WERI-Rb-1 (cell line): ENCODE measurements around the gene PDGFRB.

Experiments
- DNase-seq: peaks from one replicate; pipeline ENCODE4 v3.0.0-alpha.2; 2020
- H3K27ac ChIP-seq: fragments of 250-450 bp; sonication (Bioruptor Pico); 2 replicates; pipeline ENCODE4 v1.5.1; 2020; ENCODE audit warnings: mild to moderate bottlenecking, moderate library complexity
- H3K27me3 ChIP-seq: fragments of 250-450 bp; sonication (Bioruptor Pico); 2 replicates; pipeline ENCODE4 v1.5.1; 2021; ENCODE audit warnings: mild to moderate bottlenecking, low read depth, moderate library complexity; ENCODE audit not compliant: insufficient read depth, severe bottlenecking
- H3K36me3 ChIP-seq: fragments of 250-450 bp; sonication (Bioruptor Pico); 2 replicates; pipeline ENCODE4 v1.5.1; 2020; ENCODE audit warnings: mild to moderate bottlenecking, moderate library complexity
- H3K4me3 ChIP-seq: 2 replicates; pipeline ENCODE4 v1.5.1; 2011; ENCODE audit warnings: low read depth, mild to moderate bottlenecking, control low read depth, low read length
- H3K9me3 ChIP-seq: fragments of 250-450 bp; sonication (Bioruptor Pico); 2 replicates; pipeline ENCODE4 v1.5.1; 2021; ENCODE audit warnings: mild to moderate bottlenecking, moderate library complexity; ENCODE audit not compliant: severe bottlenecking
- TF ChIP-seq, protein P1 (sequence below): IDR thresholded peaks from 2 replicates; pipeline ENCODE4 v1.5.1; 2011; ENCODE audit warnings: low read depth, mild to moderate bottlenecking, control low read depth, inconsistent platforms, low read length

PDGFRB gene

GRCh38 chr5:150081541-150082283 lies 73.9 kb downstream of the PDGFRB start:
- Histone ChIP-seq H3K27me3 (no peaks in the 10 kb centered on the region), H3K36me3 (no peaks in the 10 kb centered on the region), H3K27ac (no peak overlapping the region), H3K9me3 (no peaks in the 10 kb centered on the region), H3K4me3 (no peak overlapping the region)
- TF ChIP-seq, protein P1, sequence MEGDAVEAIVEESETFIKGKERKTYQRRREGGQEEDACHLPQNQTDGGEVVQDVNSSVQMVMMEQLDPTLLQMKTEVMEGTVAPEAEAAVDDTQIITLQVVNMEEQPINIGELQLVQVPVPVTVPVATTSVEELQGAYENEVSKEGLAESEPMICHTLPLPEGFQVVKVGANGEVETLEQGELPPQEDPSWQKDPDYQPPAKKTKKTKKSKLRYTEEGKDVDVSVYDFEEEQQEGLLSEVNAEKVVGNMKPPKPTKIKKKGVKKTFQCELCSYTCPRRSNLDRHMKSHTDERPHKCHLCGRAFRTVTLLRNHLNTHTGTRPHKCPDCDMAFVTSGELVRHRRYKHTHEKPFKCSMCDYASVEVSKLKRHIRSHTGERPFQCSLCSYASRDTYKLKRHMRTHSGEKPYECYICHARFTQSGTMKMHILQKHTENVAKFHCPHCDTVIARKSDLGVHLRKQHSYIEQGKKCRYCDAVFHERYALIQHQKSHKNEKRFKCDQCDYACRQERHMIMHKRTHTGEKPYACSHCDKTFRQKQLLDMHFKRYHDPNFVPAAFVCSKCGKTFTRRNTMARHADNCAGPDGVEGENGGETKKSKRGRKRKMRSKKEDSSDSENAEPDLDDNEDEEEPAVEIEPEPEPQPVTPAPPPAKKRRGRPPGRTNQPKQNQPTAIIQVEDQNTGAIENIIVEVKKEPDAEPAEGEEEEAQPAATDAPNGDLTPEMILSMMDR: no peak
- DNase-seq: no peak

DNA sequence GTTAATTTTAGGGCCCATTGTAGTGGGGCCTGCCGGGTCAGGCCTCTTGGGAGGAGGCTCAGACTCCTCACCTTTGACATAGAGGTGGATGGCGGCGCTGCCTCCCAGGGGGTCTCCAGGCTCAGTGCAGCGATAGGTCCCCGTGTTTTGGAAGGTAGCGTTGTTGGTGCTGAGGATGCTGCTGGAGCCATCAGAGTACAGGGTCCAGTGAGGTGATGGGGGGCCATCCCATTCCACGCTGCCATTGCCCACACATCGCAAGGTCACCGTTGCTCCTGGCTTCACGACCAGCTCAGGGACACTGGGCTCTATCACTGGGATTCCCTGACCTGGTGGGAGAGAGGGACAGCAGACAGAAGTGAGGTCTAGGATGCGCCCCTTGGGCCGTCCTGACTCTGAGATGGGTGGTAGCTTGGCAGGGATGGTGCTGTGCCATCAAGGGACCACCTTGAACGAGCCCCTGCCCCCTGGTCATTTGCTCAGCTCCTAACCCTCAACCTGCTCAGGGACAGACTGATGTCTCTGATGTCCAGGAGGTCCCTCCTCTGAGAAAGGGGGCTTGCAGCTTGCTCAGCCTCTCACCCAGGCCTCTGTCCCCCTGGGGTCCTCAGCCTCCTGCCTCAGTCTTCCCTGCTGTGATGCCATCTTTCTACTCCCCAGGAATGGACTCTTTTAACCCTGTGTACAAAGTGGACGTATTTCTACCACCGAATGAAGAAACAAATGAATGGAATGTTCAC lies 74.8 kb downstream of the PDGFRB start:
- no peaks in the 10 kb centered on the region for H3K9me3 ChIP-seq
- TF ChIP-seq, protein P1: no peak
- no peak overlapping the region for H3K4me3 ChIP-seq
- H3K36me3 ChIP-seq: no peaks in the 10 kb centered on the region
- H3K27me3 ChIP-seq: no peaks in the 10 kb centered on the region
- DNase-seq: no peak
- no peak overlapping the region for H3K27ac ChIP-seq

DNA sequence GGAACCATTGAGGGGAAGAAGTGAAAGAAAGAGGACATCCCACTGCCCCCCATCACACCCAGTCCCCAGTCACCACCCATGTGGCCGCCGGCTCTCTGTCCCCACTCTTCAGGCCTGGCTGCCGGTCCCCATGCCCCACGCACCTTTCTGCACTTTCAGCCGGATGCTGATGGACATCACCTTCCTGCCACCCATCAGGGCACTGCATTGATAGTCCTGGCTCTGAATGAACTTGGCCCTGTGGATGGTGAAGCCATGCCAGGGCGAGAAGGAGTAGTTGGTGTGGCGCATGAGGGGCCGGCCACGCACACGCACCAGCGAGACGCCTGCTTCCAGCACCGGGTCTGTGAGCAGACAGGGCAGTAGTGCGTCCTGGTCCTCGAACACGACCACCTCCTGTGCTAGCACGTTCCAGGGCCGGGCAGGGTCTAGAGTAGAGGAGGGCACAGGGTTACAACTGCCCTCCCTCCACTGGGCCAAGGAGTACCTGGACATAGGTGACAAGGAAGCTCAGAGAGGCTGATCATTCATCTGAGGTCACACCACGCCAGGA lies 75.7 kb downstream of the PDGFRB start:
- H3K36me3 ChIP-seq: no peaks in the 10 kb centered on the region
- no peak overlapping the region for H3K27ac ChIP-seq
- H3K4me3 ChIP-seq: no peak overlapping the region
- no peaks in the 10 kb centered on the region for H3K9me3 ChIP-seq
- TF ChIP-seq, protein P1: no peak
- no peak for DNase-seq
- no peaks in the 10 kb centered on the region for H3K27me3 ChIP-seq

- H3K4me3 ChIP-seq: no peak overlapping the region
- no peaks in the 10 kb centered on the region for H3K36me3 ChIP-seq
- DNase-seq: no peak
- no peaks in the 10 kb centered on the region for H3K9me3 ChIP-seq
- TF ChIP-seq, protein P1: no peak
- H3K27ac ChIP-seq: no peak overlapping the region
- H3K27me3 ChIP-seq: no peaks in the 10 kb centered on the region
These were observed 76.6 kb downstream of the PDGFRB start for GRCh38 chr5:150078802-150079689.

DNA sequence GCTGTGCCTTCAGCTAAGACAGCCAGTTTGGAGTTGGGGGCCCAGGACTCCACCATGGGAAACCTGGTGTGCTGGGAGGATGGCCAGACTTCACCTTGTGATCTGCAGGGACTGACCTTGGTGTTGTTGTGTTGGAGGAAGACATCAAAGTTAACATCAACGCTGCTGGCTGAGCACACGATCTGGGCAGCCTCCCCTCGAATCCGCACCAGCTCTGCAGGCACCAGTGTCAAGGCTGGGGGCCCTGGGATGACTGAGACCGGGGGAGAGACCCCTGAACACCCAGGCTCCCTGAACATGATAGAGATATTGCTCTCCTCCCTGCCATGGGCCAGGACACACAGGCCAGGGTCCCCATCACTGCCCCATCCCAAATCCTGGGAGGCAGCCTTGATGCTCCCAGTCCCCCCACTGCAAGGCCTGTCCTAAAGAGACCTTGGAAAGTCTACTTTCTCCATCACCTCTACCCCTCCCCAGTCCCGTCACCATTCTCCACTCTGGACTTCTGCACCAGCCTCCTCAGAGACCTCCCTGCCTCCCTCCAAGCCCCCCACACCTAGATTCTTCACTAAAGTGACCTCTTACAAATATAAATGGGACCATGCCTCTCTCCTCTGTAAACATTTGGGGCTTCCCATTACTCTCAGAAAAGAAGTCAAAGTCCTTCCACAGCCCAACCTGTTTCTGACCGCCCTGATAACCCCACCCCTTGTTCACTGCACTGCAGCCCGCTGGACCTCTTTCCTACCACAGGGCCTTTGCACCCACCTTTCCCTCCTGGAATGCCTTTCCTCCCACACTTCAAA lies 77.4 kb downstream of the PDGFRB start:
- H3K9me3 ChIP-seq: no peaks in the 10 kb centered on the region
- TF ChIP-seq, protein P1: no peak
- no peaks in the 10 kb centered on the region for H3K36me3 ChIP-seq
- no peak for DNase-seq
- H3K4me3 ChIP-seq: no peak overlapping the region
- no peak overlapping the region for H3K27ac ChIP-seq
- no peaks in the 10 kb centered on the region for H3K27me3 ChIP-seq
